T-helper 2 cell treated with Interferon-gamma antibody and Interleukin-4, amounts not matched to agents 100 ng/mL and 5 ng/mL, for 36 hours (primary cell): ENCODE data around the gene TTC27. TPM values are rescaled to one million over a fixed set of nuclear protein-coding genes. Genes with fewer than 3 reads are reported as not detected.
"Not testable (repeated sequence)": the region's sequence is repeated elsewhere in the genome, so short reads cannot be mapped to it uniquely, and the experiment has no call there.

Source experiments
- intact Hi-C: fragments of 100-400 bp; cut with micrococcal nuclease; formaldehyde crosslinking; loops from one replicate; pipeline ENCODE4 v1.15.1; 2023
- total RNA-seq: library from RNA; stranded (reverse); gene quantifications from 2 replicates; pipeline ENCODE4 v1.2.3, GENCODE V29; 2022

Gene TTC27
- total RNA-seq, 1 donor from 2014 or later: 28.0 TPM

DNA sequence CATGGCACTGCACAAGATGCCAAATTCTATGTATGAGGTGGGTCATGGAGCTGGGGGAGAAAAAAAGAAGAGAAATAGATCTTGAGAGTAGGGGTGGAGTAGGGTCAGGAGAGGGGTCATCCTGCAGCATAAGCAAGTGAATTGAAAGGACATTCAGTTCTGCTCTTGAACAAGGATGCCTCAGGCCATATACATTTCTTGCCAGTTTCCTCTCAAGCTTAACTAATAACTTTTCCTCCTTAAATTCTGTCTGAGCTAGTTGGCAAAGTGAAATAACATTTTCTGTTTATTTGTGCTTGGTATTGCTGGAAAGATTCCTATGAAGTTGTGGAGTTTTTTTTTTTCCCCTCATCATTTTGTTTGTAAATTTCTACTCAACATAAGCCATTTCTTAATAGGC lies 219.9 kb downstream of the TTC27 start:
- intact Hi-C loops: no loop called here

DNA sequence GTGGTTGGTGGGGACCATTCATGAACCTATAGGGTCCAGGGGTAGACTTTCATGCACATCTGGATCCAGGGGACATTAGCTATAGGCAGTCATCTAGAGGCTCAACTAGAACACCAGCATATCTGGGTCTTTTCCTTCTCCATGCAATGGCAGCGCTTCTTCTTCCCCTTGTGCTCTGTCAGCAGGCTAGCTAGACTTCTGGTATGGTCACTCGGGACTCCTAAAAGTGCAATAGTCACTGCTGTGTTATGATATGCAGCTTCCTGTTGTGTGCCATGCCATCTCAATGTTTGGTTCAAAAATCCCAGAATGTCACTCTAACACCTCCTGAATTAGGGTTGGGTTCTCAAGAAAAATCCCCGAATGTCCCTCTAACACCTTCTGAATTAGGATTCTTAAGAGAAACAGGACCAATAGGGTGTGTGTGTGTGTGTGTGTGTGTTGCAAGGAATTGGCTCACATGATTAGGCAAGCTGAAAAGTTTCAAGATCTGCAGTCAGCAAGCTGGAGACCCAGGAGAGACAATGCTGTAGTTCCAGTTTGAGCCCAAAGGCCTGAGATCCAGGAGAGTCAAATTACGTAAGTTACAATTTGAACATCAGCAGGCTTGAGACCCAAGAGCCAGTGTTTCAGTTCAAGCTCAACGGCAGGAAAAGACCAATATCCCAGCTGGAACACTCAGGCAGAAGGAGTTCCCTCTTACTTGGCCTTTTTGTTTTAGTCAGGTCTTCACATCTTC lies 221.8 kb downstream of the TTC27 start:
- intact Hi-C loops: no loop called here

DNA sequence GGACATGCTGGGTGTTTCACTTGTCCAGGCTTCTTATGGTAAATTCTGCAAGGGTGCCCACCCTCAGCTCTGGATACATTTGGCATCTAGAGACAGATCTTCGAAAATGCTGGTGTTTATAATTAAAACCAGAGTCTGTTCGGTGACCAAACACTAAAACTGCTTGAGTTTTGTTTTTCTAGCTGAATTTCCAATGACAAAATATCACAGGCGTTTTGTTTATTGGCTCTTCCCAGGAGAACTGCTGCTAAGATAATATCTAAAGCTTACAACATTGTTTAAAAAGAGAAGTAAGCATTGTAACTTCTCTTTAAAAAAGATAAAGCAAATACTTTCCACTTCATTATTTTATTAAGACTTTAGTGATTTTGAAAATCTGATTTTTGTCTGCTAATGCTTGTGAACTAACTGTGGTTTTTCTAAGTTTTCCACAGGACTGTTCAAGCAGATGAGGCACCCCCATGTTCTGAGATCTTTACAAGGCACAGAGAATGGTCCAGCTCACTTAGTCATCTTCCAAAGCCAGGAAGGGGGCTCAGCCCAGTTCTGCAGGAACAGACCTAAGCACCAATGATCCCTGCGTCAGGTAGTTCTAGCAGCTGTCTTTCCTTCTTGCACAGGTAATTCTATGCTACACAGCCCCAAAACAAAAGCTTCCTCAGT lies 224.1 kb downstream of the TTC27 start:
- intact Hi-C loops: no loop called here

DNA sequence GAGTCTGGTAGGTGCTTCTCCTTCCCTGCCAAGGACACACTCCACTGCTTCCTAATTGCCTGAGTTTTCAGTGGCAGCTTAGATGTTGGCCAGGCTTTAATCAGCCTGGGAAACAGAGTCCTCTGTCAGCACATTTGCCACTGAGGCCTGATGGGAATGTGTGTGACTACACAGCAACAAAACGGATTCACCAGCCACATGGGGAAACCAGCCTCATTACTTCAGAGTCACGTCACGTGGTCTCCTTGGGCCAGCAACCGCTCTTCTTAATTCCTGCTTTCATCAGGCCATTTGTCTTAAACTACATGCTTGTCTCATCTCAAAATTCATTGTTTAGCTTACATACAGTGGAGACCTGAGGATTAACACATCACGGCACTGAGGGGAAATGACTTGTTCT lies 225.0 kb downstream of the TTC27 start:
- intact Hi-C loops: no loop called here

DNA sequence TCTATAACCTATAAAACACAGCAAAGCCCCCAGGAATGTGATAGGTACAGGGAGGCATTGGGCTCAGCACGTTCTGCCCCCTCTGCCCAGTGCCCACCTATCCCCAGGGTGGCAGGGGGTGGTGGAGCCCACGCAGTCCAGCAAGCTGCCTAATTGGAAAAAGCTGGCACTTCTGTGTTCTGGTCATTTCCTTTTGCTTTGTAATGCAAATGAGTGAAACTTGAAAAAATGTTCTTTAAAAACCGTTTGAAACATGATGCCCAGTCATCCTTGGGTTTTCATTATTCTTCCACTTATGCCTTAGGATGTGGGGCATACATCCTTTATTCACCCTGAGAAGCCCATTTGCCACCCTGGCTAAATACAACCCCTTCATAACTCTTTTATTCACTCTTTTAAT lies 229.0 kb downstream of the TTC27 start:
- intact Hi-C loops: no loop called here

DNA sequence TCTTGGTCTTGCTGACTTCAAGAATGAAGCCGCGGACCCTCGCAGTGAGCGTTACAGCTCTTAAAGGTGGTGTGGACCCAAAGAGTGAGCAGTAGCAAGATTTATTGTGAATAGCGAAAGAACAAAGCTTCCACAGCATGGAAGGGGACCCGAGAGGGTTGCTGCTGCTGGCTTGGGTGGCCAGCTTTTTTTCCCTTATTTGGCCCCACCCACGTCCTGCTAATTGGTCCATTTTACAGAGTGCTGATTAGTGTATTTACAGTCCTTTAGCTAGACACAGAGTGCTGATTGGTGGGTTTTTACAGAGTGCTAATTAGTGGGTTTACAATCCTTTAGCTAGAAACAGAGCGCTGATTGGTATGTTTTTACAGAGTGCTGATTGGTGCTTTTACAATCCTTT lies 230.9 kb downstream of the TTC27 start:
- intact Hi-C loops: no loop called here

DNA sequence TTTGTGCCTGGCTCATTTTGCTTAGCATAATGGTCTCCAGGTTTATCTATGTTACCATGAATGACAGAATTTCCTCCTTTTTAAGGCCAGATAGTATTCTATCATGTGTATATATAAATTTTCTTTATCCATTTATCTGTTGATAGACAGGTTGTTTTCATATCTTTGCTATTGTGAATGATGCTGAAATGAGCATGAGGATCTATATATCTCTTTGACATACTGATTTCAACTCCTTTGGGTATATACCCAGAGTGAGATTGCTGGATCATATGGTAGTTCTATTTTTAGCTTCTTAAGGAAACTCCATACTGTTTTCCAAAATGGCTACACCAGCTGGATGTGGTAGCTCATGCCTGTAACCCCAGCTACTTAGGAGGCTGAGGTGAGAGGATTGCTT lies 232.5 kb downstream of the TTC27 start:
- intact Hi-C loops: no loop called here

DNA sequence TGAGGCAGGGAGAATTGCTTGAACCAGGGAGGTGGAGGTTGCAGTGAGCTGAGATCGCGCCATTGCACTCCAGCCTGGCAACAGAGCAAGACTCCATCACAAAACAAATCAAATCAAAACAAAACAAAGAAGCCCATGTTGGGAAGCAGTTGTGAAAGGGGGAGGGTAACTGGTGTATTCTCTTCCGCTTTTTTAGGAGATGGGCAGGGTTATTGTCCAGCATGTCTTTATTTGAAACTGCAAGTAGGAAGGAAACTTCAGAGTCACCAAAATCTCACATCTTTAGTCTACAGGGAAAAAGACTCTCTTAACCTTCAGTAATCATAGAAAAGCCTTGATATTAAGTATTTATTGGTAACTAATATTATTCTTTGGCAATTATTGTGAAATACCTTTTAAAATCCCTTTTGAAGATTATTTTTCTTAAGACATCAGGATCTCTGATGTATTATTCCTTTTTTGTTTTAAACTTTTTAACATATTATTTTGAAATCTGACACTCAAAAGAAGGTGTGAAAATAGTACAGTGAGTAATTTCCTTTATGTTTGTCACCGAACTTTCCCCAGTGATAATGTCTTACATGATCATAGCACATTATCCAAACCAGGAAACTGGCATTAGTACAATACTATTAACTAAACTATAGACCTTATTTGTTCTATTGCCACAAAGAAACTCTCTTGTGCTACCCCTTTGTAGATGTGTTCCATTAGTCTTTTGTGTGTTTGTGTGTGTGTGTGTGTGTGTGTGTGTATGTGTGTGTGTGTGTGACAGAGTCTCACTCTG lies 234.6 kb downstream of the TTC27 start:
- intact Hi-C loops: no loop called here

DNA sequence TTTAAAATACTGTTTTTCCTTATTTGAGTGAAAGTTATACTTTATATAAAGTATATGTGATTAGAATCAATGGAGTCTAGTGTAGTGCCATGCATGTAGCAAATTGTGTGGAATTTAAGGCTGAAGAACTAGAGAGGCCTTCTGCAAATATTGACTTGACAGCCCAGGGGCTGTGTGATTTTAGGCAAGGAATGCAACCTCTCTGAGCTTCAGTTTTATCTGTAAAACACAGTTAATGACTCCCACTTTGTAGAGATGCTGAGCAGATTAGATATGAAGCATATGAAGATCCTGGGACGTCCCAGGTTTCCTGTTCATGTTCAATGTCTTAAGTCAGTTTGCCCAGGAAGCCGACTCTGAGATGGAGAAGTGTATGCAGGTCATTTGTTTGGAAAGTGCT lies 235.5 kb downstream of the TTC27 start:
- intact Hi-C loops: no loop called here

DNA sequence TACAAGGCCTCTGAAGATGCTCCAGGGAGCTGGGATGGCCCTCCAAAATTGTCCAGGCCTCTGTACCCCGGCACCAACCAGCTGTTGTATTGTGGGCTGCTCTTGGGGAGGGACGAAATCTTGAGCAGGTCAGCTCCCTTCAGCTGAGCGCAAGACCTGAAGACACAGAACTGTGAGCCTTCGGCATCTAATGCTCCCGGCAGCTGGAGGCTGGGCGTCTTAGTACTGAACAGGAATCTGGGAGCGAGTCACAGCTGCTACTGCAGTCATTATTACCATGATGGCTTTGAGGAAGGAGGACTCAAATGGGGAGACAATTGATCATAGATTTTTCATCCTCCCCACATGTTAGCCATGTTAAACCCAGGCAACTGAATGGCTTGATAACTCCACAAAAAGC lies 236.0 kb downstream of the TTC27 start:
- intact Hi-C loops: no loop called here

DNA sequence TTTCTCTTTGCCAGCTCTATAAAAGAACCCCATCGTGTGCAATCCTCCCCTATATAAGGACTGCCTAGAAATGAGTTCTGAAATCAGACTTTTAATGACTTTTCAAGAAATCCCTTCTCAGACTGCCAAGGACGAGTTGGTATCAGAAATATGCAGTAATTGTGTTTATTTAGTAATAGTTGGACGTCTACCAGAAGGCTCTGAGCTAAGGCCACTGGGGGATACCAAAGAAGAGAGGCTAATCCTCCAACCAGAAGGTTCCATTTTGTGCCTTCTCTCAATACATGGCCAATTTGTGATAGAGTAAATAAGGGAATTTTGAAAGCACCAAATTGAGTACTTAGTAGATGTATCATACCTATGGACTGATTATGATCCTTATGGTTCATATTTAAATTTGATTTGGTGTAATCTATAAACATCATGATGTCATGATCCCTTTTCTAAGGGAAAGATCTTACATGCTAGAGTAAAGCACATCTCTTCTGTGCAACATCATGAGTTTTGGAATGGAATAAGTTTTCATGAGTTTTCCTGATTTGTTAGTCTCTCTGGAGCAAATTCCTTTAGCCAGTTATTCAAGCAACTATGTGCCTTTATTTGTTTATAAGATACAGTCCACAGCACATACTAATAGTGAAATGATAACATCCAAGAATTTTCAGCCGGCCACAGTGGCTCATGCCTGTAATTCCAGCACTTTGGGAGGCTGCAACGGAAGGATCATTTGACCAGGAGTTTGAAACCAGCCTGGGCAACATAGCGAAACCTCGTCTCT lies 236.7 kb downstream of the TTC27 start:
- intact Hi-C loops: no loop called here

DNA sequence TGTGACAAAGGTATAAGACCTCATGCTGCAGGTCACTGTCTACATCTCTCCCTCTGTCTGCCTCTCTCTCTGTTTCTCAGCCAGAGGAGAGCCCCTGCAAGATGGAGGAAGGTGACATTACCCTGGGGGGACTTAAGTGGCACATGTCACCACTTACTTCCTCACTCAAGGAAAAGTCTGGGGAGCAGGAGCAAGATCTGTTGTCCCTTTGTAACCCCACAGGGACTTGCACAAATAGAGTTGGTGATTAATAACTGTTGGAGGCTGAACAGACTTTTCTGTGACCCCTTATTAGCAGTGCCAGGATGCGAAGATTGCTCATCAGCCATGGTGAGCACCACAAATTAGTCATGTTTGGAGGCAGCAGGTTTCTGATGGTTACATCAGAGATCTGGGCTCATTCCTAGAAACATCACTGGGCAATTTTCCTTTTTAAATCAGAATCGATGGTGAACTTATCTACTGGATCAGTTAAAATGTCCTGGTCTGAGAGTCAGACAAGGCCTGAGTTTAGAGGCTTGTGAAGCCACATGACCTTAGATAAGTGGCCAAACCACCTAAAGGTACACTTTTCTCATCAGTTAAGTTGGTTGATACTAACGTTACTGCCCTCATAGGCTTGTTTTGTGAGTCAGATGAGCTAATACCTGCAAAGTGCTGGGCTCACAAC lies 237.7 kb downstream of the TTC27 start:
- intact Hi-C loops: no loop called here

DNA sequence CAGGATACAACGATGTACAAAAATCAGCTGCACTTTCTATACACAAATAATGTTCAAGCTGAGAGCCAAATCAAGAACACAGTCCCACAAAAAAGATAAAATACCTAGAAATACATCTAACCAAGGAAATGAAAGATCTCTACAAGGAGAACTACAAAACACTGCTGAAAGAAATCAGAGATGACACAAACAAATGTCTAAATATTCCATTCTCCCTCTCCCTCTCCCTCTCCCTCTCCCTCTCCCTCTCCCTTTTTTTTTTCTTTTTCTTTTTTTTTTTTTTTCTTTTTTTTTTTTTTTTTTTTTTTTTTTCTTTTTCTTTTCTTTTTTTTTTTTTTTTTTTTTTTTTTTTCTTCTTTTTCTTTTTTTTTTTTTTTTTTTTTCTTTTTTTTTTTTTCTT lies 238.6 kb downstream of the TTC27 start:
- intact Hi-C loops: not testable (repeated sequence)
